NCI-H446 treated with DMSO at 0.1 percent for 48 hours (cell line): Measurements from ENCODE around the gene DIPK1A.
"Not testable (repeated sequence)": the region's sequence is repeated elsewhere in the genome, so short reads cannot be mapped to it uniquely, and the experiment has no call there.

Source experiments
- DNase-seq: peaks from one replicate; lab custom pipeline; 2025; lab: John Stamatoyannopoulos, UW

DIPK1A gene

GRCh38 chr1:92916899-92917298 is 44.4 kb downstream of the DIPK1A start:
- no peak for DNase-seq

DNA sequence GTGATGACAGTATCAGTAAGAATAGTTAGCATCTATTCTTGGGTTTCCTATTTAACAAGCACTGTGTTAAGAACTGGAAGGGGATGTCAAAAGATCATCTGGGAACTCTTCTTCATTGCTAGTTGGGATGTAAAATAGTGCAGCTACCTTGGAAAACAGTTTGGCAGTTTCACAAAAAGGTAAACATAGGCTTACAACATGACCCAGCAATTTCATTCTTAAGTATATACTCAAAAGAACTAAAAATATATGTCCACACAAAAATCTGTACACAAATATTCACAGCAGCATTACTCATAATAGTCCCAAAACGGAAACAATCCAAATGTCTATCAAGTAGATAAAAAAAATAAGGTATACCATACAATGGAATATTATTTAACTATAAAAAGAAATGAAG is 45.7 kb downstream of the DIPK1A start:
- no peak for DNase-seq

- no peak for DNase-seq
These were observed 48.0 kb downstream of the DIPK1A start for GRCh38 chr1:92913093-92913819.

- DNase-seq: no peak
These were observed 51.2 kb downstream of the DIPK1A start for GRCh38 chr1:92910081-92910480.

DNA sequence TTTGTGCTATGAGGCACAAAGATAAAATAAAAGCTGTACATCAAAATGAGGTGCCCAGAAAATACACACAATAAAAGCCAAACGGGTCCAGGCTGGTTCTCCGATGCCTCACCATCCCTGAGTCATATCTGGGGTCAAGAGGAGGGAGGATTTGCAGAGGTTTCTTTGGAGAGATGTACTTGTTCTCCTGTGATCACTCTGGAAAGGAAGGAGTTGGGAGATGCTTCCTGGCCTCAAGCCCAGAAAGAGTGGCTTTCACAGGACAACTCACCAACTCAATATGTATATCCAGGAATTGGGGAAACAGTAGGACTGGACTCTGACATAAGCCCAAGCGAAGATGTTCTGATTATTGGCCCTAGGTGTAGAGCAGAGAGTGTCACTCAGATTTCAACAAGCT is 51.9 kb downstream of the DIPK1A start:
- DNase-seq: peak; percentile 23

DNA sequence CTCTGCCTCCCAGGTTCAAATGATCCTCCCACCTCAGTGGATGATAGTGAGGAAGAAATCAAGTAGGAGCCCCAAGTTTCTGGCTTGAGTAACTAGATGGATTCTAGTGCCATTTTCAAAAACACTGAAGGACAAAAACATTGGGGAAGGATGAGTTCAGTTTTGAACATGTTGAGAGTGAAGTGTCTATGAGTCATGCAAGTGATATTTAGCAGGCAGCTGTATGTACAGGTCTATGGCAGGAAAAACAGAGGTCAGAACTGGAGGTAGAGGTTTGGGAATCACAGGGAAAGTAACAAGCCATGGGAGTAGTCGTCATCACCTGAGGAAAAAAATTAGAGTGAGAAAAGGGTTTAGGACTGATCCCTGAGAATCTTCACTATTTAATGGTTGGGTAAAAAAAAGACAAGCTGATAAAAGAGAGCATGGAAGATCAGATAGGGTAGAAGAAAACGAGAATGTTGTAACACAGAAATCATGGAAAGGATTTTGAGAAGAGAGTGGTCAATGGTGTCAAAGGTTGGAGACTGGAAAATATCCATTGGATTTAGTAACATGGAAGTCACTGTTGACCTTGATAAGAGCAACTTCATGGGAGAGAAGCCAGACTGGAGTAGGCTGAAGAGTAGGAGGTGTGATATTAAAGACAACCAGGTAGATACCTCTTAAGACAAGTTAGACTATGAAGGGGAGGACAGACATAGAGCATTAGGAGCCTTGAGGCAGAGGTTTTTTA is 53.1 kb downstream of the DIPK1A start:
- peak; percentile 17 for DNase-seq

GRCh38 chr1:92903765-92904164 is 57.5 kb downstream of the DIPK1A start:
- no peak for DNase-seq

DNA sequence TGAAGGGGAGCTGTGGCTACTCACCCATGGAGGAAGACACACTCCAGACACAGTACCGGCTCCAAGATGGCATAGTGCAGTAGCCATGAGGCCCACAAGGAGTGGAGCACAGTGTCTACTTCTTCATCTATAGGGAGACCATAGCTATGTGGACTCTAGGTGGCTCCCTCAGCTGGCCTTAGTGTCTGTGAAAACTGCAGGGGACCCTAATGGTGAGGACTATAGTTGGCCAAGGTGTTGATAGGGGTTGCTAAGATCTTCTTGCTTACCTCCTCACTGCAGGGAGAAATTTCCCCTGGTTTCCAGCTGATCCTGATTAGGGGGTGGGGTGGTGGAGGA is 58.9 kb downstream of the DIPK1A start:
- no peak for DNase-seq

DNA sequence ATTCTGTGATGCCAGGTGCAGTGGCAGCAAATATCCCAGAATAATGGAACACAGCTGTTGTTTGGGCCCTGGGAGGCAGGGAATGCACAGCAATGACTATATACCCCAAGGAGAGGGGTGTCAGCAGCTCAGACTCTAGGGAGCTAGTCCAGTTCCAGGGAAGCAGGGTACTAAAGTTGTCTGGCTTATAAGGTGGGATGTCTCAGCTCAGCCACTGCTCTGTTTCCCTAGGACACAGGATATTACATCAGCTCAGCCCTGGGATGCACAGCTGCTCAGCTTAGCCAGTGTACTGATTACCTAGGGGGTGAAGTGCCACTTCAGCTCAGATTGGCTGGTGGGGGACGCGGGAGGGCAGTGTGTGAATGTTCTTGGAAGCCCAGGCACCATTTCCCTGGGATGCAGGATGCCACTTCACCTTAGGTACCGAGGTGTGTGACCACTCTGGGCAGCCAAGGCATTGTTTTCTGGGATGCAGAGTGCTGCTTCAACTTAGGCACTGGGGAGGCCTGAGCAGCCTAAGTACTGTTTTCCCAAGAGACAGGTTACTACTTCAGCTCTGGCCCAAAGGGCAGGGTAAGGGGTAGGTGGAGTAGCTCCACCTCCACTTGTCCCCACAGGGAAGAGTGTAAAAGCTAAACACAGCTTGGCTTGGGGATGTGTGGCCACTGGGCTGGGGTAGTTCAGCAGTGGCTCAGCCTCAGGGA is 59.4 kb downstream of the DIPK1A start:
- DNase-seq: no peak

DNA sequence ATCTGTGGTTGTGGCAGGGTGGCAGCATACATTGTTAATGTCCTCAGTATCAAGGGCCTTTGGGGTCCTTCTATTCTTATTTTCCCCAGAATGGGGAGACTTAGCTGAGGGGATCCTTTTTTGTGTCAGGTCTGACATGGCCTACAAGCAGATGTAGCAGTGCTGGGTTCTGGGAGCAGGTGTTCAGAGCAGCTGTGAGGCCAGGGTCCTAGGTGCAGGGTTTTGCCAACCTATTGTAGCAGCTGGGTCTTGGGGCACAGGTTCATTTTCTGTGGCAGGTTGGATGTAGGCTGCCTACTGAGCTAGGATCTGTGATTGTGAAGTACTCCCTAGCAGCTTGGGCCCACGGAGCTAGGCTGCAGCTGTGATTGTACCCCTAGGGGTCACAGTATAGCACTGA is 60.1 kb downstream of the DIPK1A start:
- no peak for DNase-seq

GRCh38 chr1:92900539-92900938 is 60.7 kb downstream of the DIPK1A start:
- DNase-seq: no peak

GRCh38 chr1:92899780-92900179 is 61.5 kb downstream of the DIPK1A start:
- no peak for DNase-seq

GRCh38 chr1:92898053-92898452 is 63.2 kb downstream of the DIPK1A start:
- not testable (repeated sequence) for DNase-seq

GRCh38 chr1:92887465-92887864 is 73.8 kb downstream of the DIPK1A start:
- no peak for DNase-seq

DNA sequence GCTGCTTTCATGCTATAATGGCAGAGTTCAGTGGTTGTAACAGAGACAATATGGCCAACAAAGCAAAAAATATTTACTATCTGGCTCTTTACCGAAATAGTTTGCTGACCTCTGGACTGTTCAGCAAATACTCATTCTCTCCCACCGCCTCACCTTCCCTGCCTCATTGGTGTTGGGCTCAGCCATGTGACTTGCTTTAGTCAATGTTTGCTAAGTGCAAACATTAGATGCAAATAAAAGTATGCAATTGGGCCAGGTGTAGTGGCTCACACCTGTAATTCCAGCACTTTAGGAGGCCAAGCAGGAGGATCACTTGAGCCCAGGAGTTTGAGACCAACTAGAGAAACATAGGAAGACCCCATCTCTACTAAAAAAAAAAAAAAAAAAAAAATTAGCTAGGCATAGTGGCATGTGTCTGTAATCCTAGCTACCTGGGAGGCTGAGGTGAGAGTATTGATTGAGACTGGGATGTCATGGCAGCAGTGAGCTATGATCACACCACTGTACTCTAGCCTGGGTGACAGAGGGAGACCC is 74.3 kb downstream of the DIPK1A start:
- DNase-seq: no peak

- no peak for DNase-seq
These were observed 77.1 kb downstream of the DIPK1A start for GRCh38 chr1:92884195-92884594.

DNA sequence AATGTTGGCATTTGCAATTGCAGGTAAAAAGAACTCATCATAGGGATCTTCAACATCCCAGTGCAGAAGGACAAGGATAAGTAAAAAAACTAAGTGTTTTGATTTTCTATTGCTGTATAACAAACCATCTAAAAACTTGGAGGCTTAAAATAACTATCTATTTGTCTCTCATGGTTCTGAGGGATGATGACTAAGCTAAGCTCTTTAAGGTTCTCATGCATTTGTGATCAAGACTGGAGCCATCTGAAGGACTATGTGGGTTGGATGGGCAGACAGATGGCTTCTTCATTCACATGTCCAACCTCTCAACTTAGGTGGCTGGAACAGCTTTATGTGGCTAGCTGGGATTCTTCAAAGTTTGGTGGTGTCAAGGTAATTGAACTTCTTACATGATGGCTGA is 78.0 kb downstream of the DIPK1A start:
- no peak for DNase-seq

GRCh38 chr1:92882819-92883218 is 78.4 kb downstream of the DIPK1A start:
- DNase-seq: no peak

- no peak for DNase-seq
These were observed 79.9 kb downstream of the DIPK1A start for GRCh38 chr1:92881391-92881790.

- no peak for DNase-seq
These were observed 81.8 kb downstream of the DIPK1A start for GRCh38 chr1:92879316-92879968.

- peak; percentile 83 for DNase-seq
These were observed 83.5 kb downstream of the DIPK1A start for GRCh38 chr1:92877792-92878191.

DNA sequence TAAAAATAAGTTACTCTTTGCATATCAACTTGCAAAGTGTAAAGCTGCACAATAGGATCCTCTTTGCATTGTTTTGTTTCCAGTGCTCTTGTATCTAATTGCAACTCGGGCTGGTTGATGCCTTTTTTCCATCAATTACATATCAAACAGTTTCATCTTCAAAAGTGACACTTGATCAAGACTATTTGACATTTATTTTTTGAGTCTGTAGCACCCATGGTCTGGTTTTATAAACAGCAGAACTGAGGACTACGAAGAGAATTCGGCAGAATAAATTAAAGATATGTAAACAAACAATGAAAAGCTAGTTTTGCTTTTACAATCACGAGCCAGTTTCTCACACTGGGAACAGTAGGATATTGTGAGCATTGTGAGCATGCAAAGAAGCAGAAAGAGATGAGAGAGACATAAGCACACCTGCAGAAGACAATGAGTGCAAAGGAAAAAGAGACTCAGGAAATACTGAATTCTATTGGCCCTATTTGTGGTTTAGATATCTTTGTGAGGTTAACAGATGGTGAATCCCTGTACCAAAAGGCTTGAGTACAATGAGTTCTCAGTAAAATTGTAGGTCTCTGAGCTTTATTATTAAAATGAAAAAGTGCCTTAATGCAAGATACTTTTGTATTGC is 84.1 kb downstream of the DIPK1A start:
- no peak for DNase-seq
